HG02938 (cell line): ENCODE measurements around the gene MAST4.

ENCODE experiments used
- ATAC-seq: cut with Tn5 transposase; IDR thresholded peaks from one replicate; pipeline ENCODE4 v1.9.1; 2021; ENCODE audit warnings: mild to moderate bottlenecking, moderate library complexity; ENCODE audit not compliant: unreplicated experiment

Gene MAST4

GRCh38 chr5:66896171-66896570, 300.0 kb downstream of the MAST4 start:
- ATAC-seq = no peak

- ATAC-seq = no peak
These were observed 301.2 kb downstream of the MAST4 start for GRCh38 chr5:66897356-66897755.

GRCh38 chr5:66898241-66898995, 302.2 kb downstream of the MAST4 start:
- no peak for ATAC-seq

GRCh38 chr5:66903218-66903617, 307.0 kb downstream of the MAST4 start:
- no peak for ATAC-seq

GRCh38 chr5:66903709-66904108, 307.5 kb downstream of the MAST4 start:
- ATAC-seq = no peak

- no peak for ATAC-seq
These were observed 308.0 kb downstream of the MAST4 start for GRCh38 chr5:66904189-66904588.

GRCh38 chr5:66906021-66906420, 309.8 kb downstream of the MAST4 start:
- ATAC-seq = no peak

- no peak for ATAC-seq
These were observed 312.0 kb downstream of the MAST4 start for GRCh38 chr5:66908230-66908629.

- ATAC-seq = no peak
These were observed 313.2 kb downstream of the MAST4 start for GRCh38 chr5:66909364-66909763.

- ATAC-seq = no peak
These were observed 316.6 kb downstream of the MAST4 start for GRCh38 chr5:66912787-66913186.

- no peak for ATAC-seq
These were observed 319.3 kb downstream of the MAST4 start for GRCh38 chr5:66915531-66915930.

- no peak for ATAC-seq
These were observed 326.7 kb downstream of the MAST4 start for GRCh38 chr5:66922881-66923280.

- ATAC-seq = no peak
These were observed 327.3 kb downstream of the MAST4 start for GRCh38 chr5:66923457-66923856.

- ATAC-seq = no peak
These were observed 327.7 kb downstream of the MAST4 start for GRCh38 chr5:66923922-66924321.

GRCh38 chr5:66927140-66927539, 330.9 kb downstream of the MAST4 start:
- no peak for ATAC-seq

- ATAC-seq = no peak
These were observed 333.1 kb downstream of the MAST4 start for GRCh38 chr5:66929281-66929680.

- ATAC-seq = no peak
These were observed 333.8 kb downstream of the MAST4 start for GRCh38 chr5:66929995-66930394.

- ATAC-seq = no peak
These were observed 335.5 kb downstream of the MAST4 start for GRCh38 chr5:66931651-66932050.

- no peak for ATAC-seq
These were observed 336.3 kb downstream of the MAST4 start for GRCh38 chr5:66932457-66932856.

GRCh38 chr5:66933066-66933465, 336.9 kb downstream of the MAST4 start:
- ATAC-seq = no peak

- ATAC-seq = no peak
These were observed 342.9 kb downstream of the MAST4 start for GRCh38 chr5:66939094-66939493.

- peak; percentile 87 for ATAC-seq
These were observed 349.5 kb downstream of the MAST4 start for GRCh38 chr5:66945389-66946349.
